NOMO-1 (cell line): Measurements from ENCODE around the gene MAGEF1.

ENCODE experiments used
- DNase-seq, 2 experiments: peaks; one replicate each; lab custom pipeline; 2025; ENCODE audit not compliant: unreplicated experiment in 2 of 2; lab: John Stamatoyannopoulos, UW

MAGEF1 gene

GRCh38 chr3:184674626-184675025 is 37.2 kb downstream of the MAGEF1 start:
- no peak for DNase-seq

GRCh38 chr3:184672977-184673870 is 38.6 kb downstream of the MAGEF1 start:
- DNase-seq, result no peak

DNA sequence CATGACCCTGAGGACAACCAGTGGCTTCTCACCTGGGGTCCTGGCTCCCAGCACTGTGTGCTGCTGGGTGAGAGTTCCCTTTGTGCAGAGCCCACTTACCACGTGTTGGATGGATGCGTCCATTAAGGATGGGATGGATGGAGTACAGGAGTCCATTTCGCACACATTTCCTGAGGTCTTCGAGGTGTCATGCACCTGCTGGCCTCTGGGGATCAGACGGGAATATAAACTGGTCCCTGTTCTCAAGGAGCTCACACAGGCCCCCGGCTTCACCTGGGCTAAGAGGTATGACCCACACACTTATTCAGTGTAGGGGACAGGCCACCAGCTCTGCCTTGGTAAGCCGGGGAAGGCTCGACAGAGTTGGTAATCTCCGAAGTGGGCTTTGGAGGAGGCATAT is 39.5 kb downstream of the MAGEF1 start:
- DNase-seq, result no peak

GRCh38 chr3:184670091-184670602 is 41.7 kb downstream of the MAGEF1 start:
- DNase-seq, result no peak

- DNase-seq, result no peak
Observed at GRCh38 chr3:184669578-184669977, 42.3 kb downstream of the MAGEF1 start.

- no peak for DNase-seq
Observed at GRCh38 chr3:184666442-184666841, 45.4 kb downstream of the MAGEF1 start.

- DNase-seq, result no peak
Observed at GRCh38 chr3:184665101-184665500, 46.8 kb downstream of the MAGEF1 start.

DNA sequence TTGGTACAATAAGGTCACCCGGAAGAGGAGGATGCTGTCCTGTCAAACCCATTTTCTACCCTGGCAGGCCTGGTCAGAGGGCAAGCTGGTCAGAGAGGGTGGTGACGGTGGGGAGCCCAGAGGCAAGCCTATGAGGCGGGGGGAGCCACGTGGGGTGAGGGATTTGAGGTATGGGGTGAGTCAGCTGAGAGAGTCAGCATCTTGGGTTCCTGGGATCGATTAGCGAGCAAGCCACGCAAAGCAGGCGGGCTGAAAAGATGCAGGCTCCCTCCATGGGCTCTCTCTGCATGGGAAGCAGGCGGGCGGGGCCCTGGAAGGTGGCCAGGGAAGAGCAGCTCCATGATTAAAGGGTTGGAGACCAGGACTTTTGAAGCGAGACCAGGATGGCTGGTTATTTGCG is 48.1 kb downstream of the MAGEF1 start:
- no peak for DNase-seq

- DNase-seq, result no peak
Observed at GRCh38 chr3:184663356-184663755, 48.5 kb downstream of the MAGEF1 start.

DNA sequence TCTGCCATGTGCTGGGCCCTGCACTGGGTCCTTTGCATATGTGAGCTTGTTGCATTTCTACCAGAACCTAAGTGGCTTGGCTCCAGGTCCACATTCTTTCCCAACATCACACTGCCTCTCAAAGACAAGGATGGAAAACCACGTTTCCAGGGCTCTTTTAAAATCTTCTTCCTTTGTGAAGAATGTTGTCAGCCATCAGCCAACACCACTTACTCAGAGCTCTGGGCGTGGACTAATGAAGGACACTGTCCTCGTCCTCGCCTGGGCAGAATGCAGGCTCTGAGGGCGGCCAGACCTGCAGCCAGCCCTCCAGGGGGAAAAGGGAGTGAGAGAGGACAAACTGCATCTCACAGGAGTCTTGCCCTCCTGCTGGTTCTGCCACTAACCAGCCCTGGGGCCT is 49.7 kb downstream of the MAGEF1 start:
- DNase-seq, result no peak

GRCh38 chr3:184660931-184661330 is 50.9 kb downstream of the MAGEF1 start:
- no peak for DNase-seq
